Naive B cell (primary cell): Measurements from ENCODE around the gene ZBTB7A. TPM values are rescaled to one million over a fixed set of nuclear protein-coding genes. Genes with fewer than 3 reads are reported as not detected.

Source experiments
- ATAC-seq, 2 donors: fragments of 150-1000 bp; cut with Tn5 transposase; 2 replicates each; pipeline ENCODE4 v1.10.0; 2021; ENCODE audit warnings: low read depth in 2 of 2, mild to moderate bottlenecking in 2 of 2, moderate library complexity in 2 of 2
- DNase-seq: peaks from one replicate; pipeline ENCODE4 v3.0.0; 2022
- H3K27ac Mint-ChIP-seq, 6 donors: one replicate each; pipeline ENCODE4 v1.8.0; 2020 to 2022; ENCODE audit warnings: mild to moderate bottlenecking in 6 of 6, mixed read lengths in 6 of 6, moderate library complexity in 5 of 6, inconsistent platforms in 2 of 6
- H3K27me3 Mint-ChIP-seq, 3 donors: one replicate each; pipeline ENCODE4 v1.8.0; 2021 to 2022; ENCODE audit warnings: mixed read lengths in 3 of 3, mild to moderate bottlenecking in 1 of 3
- H3K36me3 Mint-ChIP-seq, 2 donors: one replicate each; pipeline ENCODE4 v1.8.0; 2020 to 2022; ENCODE audit warnings: mixed read lengths in 2 of 2, inconsistent platforms in 1 of 2, mild to moderate bottlenecking in 1 of 2
- H3K4me1 Mint-ChIP-seq, 3 donors: one replicate each; pipeline ENCODE4 v1.8.0; 2020 to 2022; ENCODE audit warnings: mixed read lengths in 3 of 3, inconsistent platforms in 1 of 3, mild to moderate bottlenecking in 1 of 3, moderate library complexity in 1 of 3
- H3K4me3 Mint-ChIP-seq, 8 donors: one replicate each; pipeline ENCODE4 v1.8.0; 2020 to 2022; ENCODE audit warnings: mild to moderate bottlenecking in 8 of 8, mixed read lengths in 8 of 8, moderate library complexity in 8 of 8, inconsistent platforms in 2 of 8
- H3K9me3 Mint-ChIP-seq, 7 donors: one replicate each; pipeline ENCODE4 v1.8.0; 2020 to 2022; ENCODE audit warnings: mixed read lengths in 7 of 7, mild to moderate bottlenecking in 5 of 7, inconsistent platforms in 2 of 7, moderate library complexity in 1 of 7
- polyA plus RNA-seq, 6 donors: library from polyadenylated mRNA; unstranded; fragments of 300-500 nt; fragmentation: Illumina TruSeq; gene quantifications; one replicate each; pipeline ENCODE4 v1.2.3, GENCODE V29; 2021; ENCODE audit warnings: low read depth in 6 of 6

ZBTB7A gene
- polyA plus RNA-seq, 6 donors from 2014 or later = 13.5 to 41.2 (median 21.2) TPM

DNA sequence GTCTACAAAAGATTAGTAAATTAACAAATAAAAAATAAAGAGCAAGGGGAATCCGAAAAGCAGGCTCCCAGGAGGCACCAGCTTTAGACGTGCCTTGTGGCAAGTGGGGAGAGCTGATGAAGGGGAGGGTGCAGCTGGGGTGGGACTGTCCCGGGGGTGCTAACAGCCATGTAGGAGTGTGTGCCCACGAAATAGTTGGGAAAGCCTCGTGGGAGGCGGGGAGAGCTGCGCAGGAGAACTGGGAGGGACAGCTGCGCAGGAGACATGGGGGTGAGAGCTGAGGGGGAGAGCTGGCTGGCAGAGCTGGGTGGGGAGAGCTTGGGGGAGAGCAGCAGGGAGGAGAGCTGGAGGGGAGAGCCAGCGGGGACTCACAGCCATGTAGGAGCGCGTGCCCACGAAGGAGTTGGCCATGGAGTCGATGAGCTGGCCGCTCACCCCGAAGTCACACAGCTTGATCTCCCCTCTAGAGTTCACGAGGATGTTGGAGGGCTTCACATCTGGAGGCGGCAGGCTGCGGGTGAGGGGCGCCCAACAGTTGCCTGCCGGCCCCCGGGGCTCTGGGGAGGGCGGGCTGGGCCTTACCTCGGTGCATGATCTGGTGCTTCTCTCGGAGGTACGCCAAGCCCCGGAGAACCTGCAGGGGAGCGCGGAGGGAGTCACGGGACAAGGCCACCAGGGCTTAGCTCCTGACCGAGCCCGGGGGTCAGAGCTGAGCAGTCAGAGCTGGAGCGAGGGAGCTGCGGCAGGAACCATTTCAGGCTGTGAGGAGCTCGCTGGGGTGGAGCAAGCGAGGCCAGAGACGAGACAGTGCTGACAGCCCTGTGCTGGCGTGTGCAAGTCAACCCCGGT, 34.2 kb upstream of the ZBTB7A start:
- H3K4me1 Mint-ChIP-seq = peaks cover 3 to 19% (median 6%) of the 10 kb centered on the region in 3 donors

GRCh38 chr19:4099041-4099764, 32.5 kb upstream of the ZBTB7A start:
- Mint-ChIP-seq H3K9me3 (no peaks in the 10 kb centered on the region), H3K4me3 (no peak overlapping the region), H3K27me3 (no peaks in the 10 kb centered on the region), H3K27ac (no peak overlapping the region), H3K36me3 (no peaks in the 10 kb centered on the region), H3K4me1 (peaks cover 0 to 5% (median 0%) of the 10 kb centered on the region in 3 donors)
- ATAC-seq = no peak
- DNase-seq = no peak

More for the DNA sequence above, 34.2 kb upstream of the ZBTB7A start:
- DNase-seq (no peak), ATAC-seq (no peak)
- peak overlapping the region in 2 of 8 donors; percentile 50 to 60 for H3K4me3 Mint-ChIP-seq
- H3K27ac Mint-ChIP-seq = no peak overlapping the region
- H3K27me3 Mint-ChIP-seq = no peaks in the 10 kb centered on the region
- no peaks in the 10 kb centered on the region for H3K36me3 Mint-ChIP-seq
- H3K9me3 Mint-ChIP-seq = no peaks in the 10 kb centered on the region

- Mint-ChIP-seq H3K9me3 (no peaks in the 10 kb centered on the region), H3K27me3 (no peaks in the 10 kb centered on the region), H3K4me3 (no peak overlapping the region), H3K4me1 (peaks cover 0 to 5% (median 0%) of the 10 kb centered on the region in 3 donors), H3K36me3 (no peaks in the 10 kb centered on the region), H3K27ac (no peak overlapping the region)
- no peak for DNase-seq
- no peak for ATAC-seq
Observed at GRCh38 chr19:4098493-4098892, 31.8 kb upstream of the ZBTB7A start.

GRCh38 chr19:4097501-4097900, 30.8 kb upstream of the ZBTB7A start:
- Mint-ChIP-seq H3K9me3 (no peaks in the 10 kb centered on the region), H3K27ac (peak overlapping the region in 1 of 6 donors; percentile 51), H3K27me3 (no peaks in the 10 kb centered on the region), H3K4me1 (peaks cover 0 to 6% (median 0%) of the 10 kb centered on the region in 3 donors), H3K4me3 (no peak overlapping the region), H3K36me3 (no peaks in the 10 kb centered on the region)
- ATAC-seq = no peak
- DNase-seq = no peak

DNA sequence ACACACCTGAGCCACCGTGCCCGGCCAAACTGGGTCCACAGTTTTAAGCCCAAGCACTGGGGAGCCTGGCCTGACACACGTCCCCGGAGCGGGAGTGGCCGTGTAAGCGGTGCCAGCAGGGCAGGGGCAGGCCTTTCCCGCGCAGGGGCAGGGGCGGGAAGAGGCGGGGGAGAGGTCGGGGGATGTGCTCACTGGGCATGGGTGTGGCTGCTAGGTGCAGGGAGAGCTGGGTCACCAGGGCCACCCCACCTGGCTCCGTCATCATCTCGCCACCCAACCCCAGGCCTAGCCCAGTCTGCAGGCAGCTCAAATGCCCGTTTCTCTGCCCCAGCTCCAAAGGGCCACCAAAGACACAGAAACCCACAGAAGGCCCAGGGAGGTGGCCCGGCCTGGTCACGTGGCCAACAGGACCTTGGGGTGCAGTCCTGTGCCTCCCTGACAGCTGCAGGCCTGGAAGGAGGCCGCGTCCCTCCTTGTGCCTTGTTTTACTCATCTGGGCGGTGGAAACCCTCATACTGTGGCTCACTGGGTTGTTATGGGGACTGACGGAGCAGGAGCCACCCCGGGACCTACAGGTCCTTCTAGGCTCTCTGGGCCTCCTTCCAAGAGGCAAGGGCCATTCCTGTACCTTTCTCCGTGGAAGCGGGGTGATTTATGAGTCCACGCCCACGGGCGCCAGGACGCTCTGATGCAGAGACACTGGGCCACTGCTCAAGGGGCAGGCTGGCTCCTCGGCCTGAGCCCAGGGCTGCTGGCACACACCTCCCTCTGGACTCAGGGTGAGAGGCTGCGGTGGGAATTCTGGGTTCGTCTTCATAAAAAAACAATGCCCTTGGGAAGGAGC, 29.6 kb upstream of the ZBTB7A start:
- Mint-ChIP-seq H3K27ac (peak overlapping the region in 1 of 6 donors; percentile 50), H3K9me3 (no peaks in the 10 kb centered on the region)
- no peak for ATAC-seq

GRCh38 chr19:4095488-4095844, 28.8 kb upstream of the ZBTB7A start:
- H3K4me1 Mint-ChIP-seq = peaks cover 0 to 6% (median 0%) of the 10 kb centered on the region in 3 donors
- H3K9me3 Mint-ChIP-seq = no peaks in the 10 kb centered on the region
- H3K36me3 Mint-ChIP-seq = no peaks in the 10 kb centered on the region
- H3K27ac Mint-ChIP-seq = no peak overlapping the region
- DNase-seq (no peak), ATAC-seq (no peak)
- H3K4me3 Mint-ChIP-seq = no peak overlapping the region
- no peaks in the 10 kb centered on the region for H3K27me3 Mint-ChIP-seq

More for the DNA sequence above, 29.6 kb upstream of the ZBTB7A start:
- no peak overlapping the region for H3K4me3 Mint-ChIP-seq
- H3K36me3 Mint-ChIP-seq = no peaks in the 10 kb centered on the region
- no peak for DNase-seq
- H3K27me3 Mint-ChIP-seq = no peaks in the 10 kb centered on the region
- H3K4me1 Mint-ChIP-seq = peaks cover 0 to 6% (median 0%) of the 10 kb centered on the region in 3 donors

- ATAC-seq = no peak
- H3K4me1 Mint-ChIP-seq = peaks cover 0 to 8% (median 0%) of the 10 kb centered on the region in 3 donors
Observed at GRCh38 chr19:4094761-4095487, 28.2 kb upstream of the ZBTB7A start.

GRCh38 chr19:4094291-4094690, 27.6 kb upstream of the ZBTB7A start:
- H3K36me3 Mint-ChIP-seq = no peaks in the 10 kb centered on the region
- H3K4me3 Mint-ChIP-seq = no peak overlapping the region
- ATAC-seq (no peak), DNase-seq (no peak)
- H3K4me1 Mint-ChIP-seq = peaks cover under 1 to 15% (median 4%) of the 10 kb centered on the region in 3 donors
- H3K27me3 Mint-ChIP-seq = no peaks in the 10 kb centered on the region
- H3K9me3 Mint-ChIP-seq = no peaks in the 10 kb centered on the region
- no peak overlapping the region for H3K27ac Mint-ChIP-seq

More at GRCh38 chr19:4094761-4095487, 28.2 kb upstream of the ZBTB7A start:
- Mint-ChIP-seq H3K27me3 (no peaks in the 10 kb centered on the region), H3K27ac (no peak overlapping the region), H3K4me3 (no peak overlapping the region), H3K36me3 (no peaks in the 10 kb centered on the region), H3K9me3 (no peaks in the 10 kb centered on the region)
- DNase-seq = no peak

DNA sequence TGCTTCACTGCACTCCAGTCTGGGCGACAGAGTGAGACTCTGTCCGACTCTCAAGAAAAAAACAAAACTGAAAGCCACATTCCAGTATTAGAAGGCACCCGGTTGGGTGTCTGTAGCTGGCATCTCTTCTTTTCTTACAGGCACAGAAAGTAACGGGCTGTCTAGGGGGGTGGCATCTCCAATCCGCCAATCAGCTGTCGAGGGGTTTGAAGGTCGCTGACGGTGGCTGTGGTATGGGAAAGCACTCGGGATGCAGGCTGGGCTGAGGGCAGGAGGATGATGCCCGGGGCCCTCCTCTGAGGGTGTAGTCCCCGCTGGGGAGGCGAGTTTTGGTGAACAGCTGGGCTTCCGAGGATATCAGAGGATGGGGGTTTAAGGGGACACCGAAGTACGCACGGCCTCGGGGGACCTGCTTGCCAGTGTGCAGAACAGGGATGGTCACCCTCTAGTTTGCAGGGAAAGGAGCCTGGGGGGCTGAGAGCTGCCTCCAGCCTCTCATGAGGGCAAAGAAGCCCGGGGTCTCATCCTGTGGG, 27.0 kb upstream of the ZBTB7A start:
- peaks cover 4 to 21% (median 10%) of the 10 kb centered on the region in 3 donors for H3K4me1 Mint-ChIP-seq
- H3K9me3 Mint-ChIP-seq = no peaks in the 10 kb centered on the region
- peak overlapping the region in 1 of 6 donors; percentile 11 for H3K27ac Mint-ChIP-seq
- ATAC-seq (no peak), DNase-seq (no peak)
- no peaks in the 10 kb centered on the region for H3K27me3 Mint-ChIP-seq
- H3K36me3 Mint-ChIP-seq = no peaks in the 10 kb centered on the region
- peak overlapping the region in 1 of 8 donors; percentile 23 for H3K4me3 Mint-ChIP-seq

- Mint-ChIP-seq H3K4me1 (peaks cover 11 to 34% (median 15%) of the 10 kb centered on the region in 3 donors), H3K9me3 (no peaks in the 10 kb centered on the region), H3K4me3 (no peak overlapping the region), H3K27ac (no peak overlapping the region), H3K36me3 (no peaks in the 10 kb centered on the region), H3K27me3 (no peaks in the 10 kb centered on the region)
- no peak for ATAC-seq
- no peak for DNase-seq
Observed at GRCh38 chr19:4090356-4091220, 23.9 kb upstream of the ZBTB7A start.

DNA sequence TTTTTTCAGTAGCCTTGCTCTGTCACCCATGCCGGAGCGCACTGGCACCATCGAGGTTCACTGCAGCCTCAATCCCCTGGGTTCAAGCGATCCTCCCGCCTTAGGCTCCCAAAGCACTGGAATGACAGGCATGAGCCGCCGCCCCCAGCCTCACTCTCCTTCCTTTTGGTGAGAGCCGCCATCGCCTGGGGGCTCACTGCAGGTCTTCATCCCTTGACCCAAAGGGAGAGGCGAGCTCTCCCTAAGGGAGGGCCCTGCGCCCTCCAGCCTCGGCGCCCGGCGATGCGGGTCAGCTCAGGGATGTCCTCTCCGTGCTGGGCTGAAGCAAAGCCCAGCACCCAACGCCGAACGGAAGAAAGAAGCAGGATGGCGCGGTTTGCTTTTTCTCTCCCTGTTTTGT, 23.2 kb upstream of the ZBTB7A start:
- peak overlapping the region in 3 of 6 donors; percentile 68 to 94 (median 82) for H3K27ac Mint-ChIP-seq
- ATAC-seq (no peak), DNase-seq (no peak)
- H3K9me3 Mint-ChIP-seq = no peaks in the 10 kb centered on the region
- H3K4me1 Mint-ChIP-seq = peaks cover 11 to 34% (median 15%) of the 10 kb centered on the region in 3 donors
- no peaks in the 10 kb centered on the region for H3K27me3 Mint-ChIP-seq
- H3K4me3 Mint-ChIP-seq = peak overlapping the region in 7 of 8 donors; percentile 42 to 91 (median 75)
- no peaks in the 10 kb centered on the region for H3K36me3 Mint-ChIP-seq
